ENCODE measurements around the gene OR1M1. TPM values are rescaled to one million over a fixed set of nuclear protein-coding genes. Genes with fewer than 3 reads are reported as not detected.

The OR1M1 gene
- total and polyA plus RNA-seq, 10 of the 15 experiments (the other 5 are each of a cell fraction or from before 2014, with no cell fraction given) = not detected

DNA sequence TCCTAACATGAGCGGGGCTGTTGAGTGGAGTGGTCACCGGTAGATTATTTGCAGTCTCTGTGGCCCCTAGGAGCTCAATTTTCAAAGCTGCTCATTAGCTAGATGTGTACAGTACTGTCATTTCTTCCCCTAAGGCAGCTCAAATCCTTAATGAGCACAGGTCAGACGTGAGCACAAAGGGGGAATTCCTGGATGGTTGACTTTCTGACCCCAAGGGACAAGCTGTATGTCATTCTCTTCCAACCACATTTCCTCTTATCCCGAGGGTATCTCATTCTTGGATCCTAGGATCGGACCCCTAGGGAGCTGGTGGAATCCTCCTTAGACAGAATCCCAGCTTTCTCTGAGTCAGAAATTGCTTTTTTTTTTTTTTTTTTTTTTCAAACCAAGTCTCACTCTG, 45.6 kb downstream of the OR1M1 start:
- H3K9ac ChIP-seq (ENCODE audit: control insufficient read depth, insufficient read depth, low read length) = no peak overlapping the region
- ChIA-PET POLR2A (interaction anchor here (0.6 kb wide), 1 partner anchor 511 kb away, joined by 4 read pairs; no protein-coding TSS in a partner anchor), RAD21 (ENCODE audit: unreplicated experiment) (no interaction called here), SMC1A (ENCODE audit: uncharacterized antibody, unreplicated experiment) (interaction anchor here (0.6 kb wide), 1 partner anchor 10 kb away, joined by 3 read pairs; no protein-coding TSS in a partner anchor), CTCF (interaction anchor here (0.6 kb wide), 1 partner anchor 550 kb away, joined by 3 read pairs; no protein-coding TSS in a partner anchor)
- FAIRE-seq = no peak
- no peak for DNase-seq (ENCODE audit: low read depth, low spot score)
- no peaks in the 10 kb centered on the region for H3K36me3 ChIP-seq (ENCODE audit: control insufficient read depth in 2 of 2, insufficient read depth in 2 of 2, low read length in 1 of 2)
- no peak overlapping the region for H2AFZ ChIP-seq (ENCODE audit: control insufficient read depth, low read depth, low read length)
- 23% methylated on average over 5 of the region's 5 CpGs for WGBS (ENCODE audit: insufficient coverage, insufficient replicate concordance, low lambda C conversion rate, missing lambda C conversion rate)
- no peaks in the 10 kb centered on the region for H3K27me3 ChIP-seq (replicated peaks in 1 of 2; ENCODE audit: control insufficient read depth in 2 of 2, insufficient read depth in 2 of 2, low read length in 1 of 2)
- no peak overlapping the region for H3K4me3 ChIP-seq
- H3K4me2 ChIP-seq (ENCODE audit: control insufficient read depth, insufficient read depth) = no peak overlapping the region
- TF ChIP-seq IKZF1 (conservative IDR thresholded peaks at IDR 0.05) (peak; percentile 48), CBX5 (IDR thresholded peaks at IDR 0.05; ENCODE audit: low read depth) (no peak), MTA2 (IDR thresholded peaks at IDR 0.05; ENCODE audit: low read depth) (peak; percentile 66)
- no peaks in the 10 kb centered on the region for H4K20me1 ChIP-seq (ENCODE audit: control insufficient read depth, insufficient read depth)
- ATAC-seq = no peak
- no peak overlapping the region for H3K27ac ChIP-seq (ENCODE audit: control insufficient read depth, insufficient read depth)
- BruUV-seq (replicated peaks) = no TSS peak
- H3K79me2 ChIP-seq (ENCODE audit: control insufficient read depth, insufficient read depth, low read length) = no peaks in the 10 kb centered on the region
- in situ Hi-C loops (cut with MboI) = loop anchor here (10.0 to 25.0 kb wide), 3 partner anchors 492 to 1105 kb away; partner anchors contain the start of genes S1PR2 and ZNF561
- H3K9me3 ChIP-seq (replicated peaks; ENCODE audit: control insufficient read depth, insufficient read depth, low read length) = no peaks in the 10 kb centered on the region; the same call in 2 of the 3 replicates
- H3K4me1 ChIP-seq (ENCODE audit: control insufficient read depth, insufficient read depth, low read length) = no peaks in the 10 kb centered on the region
- intact Hi-C loops (cut with micrococcal nuclease; ENCODE audit: unreplicated experiment) = loop anchor here (10.0 kb wide), 1 partner anchor 172 kb away; the partner anchor contains the start of gene ZNF699

DNA sequence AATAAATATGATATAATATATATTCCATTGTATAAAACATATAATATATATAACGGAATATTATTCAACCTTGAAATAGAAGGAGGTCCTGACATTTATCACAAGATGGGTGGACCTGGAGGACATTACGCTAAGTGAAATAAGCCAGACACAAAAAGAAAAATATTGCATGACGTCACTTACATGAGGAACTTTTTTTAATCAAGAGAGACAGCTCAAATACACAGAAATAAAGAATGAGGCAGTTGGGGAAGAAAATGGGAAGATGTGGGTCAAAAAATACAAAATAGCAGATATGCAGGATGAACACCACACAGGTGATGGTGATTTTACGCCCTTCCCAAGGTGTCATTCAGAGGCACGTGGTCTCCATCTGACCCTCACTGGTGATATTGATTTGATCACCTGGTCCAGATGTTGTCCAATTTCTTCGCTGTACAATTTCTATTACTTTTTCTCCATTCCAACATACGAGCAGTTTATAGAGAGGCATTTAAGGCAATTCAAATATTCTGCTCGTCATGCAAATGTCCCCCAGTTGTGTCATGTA, 52.8 kb downstream of the OR1M1 start:
- TF ChIP-seq ATF7 (IDR thresholded peaks at IDR 0.05; ENCODE audit: low read depth) = peak; percentile 93
- TF ChIP-seq NRF1 (conservative IDR thresholded peaks at IDR 0.05; ENCODE audit: low read depth, low read length) = no peak
- Histone ChIP-seq H3K27me3 (replicated peaks in 1 of 2; ENCODE audit: control insufficient read depth in 2 of 2, insufficient read depth in 2 of 2, low read length in 1 of 2) (no peaks in the 10 kb centered on the region), H3K79me2 (ENCODE audit: control insufficient read depth, insufficient read depth, low read length) (peaks cover 35% of the 10 kb centered on the region), H3K4me2 (ENCODE audit: control insufficient read depth, insufficient read depth) (peak overlapping the region; percentile 99), H3K36me3 (ENCODE audit: control insufficient read depth in 2 of 2, insufficient read depth in 2 of 2, low read length in 1 of 2) (no peaks in the 10 kb centered on the region; a peak in 1 of 4 replicates), H2AFZ (ENCODE audit: control insufficient read depth, low read depth, low read length) (peak overlapping the region; percentile 100), H3K27ac (ENCODE audit: control insufficient read depth, insufficient read depth) (peak overlapping the region; percentile 94; the same call in 1 of the 2 replicates), H4K20me1 (ENCODE audit: control insufficient read depth, insufficient read depth) (no peaks in the 10 kb centered on the region), H3K9me3 (replicated peaks; ENCODE audit: control insufficient read depth, insufficient read depth, low read length) (peaks cover 5% of the 10 kb centered on the region), H3K9ac (ENCODE audit: control insufficient read depth, insufficient read depth, low read length) (peak overlapping the region; percentile 99), H3K4me1 (ENCODE audit: control insufficient read depth, insufficient read depth, low read length) (no peaks in the 10 kb centered on the region), H3K4me3 (peak overlapping the region; percentile 97)
- FAIRE-seq (peak; percentile 41), ATAC-seq (peak; percentile 7), DNase-seq (ENCODE audit: low read depth, low spot score) (no peak)
- POLR2A ChIA-PET = no interaction called here
- BruUV-seq (replicated peaks) = TSS peak; percentile 79
- RAD21 ChIA-PET (ENCODE audit: unreplicated experiment) = no interaction called here
- SMC1A ChIA-PET (ENCODE audit: uncharacterized antibody, unreplicated experiment) = no interaction called here
- intact Hi-C loops (cut with micrococcal nuclease; ENCODE audit: unreplicated experiment) = loop anchor here (10.0 kb wide), 1 partner anchor 165 kb away; the partner anchor contains the start of gene ZNF699
- CTCF ChIA-PET = no interaction called here
- 33% methylated on average over 8 of the region's 8 CpGs for WGBS (ENCODE audit: insufficient coverage, insufficient replicate concordance, low lambda C conversion rate, missing lambda C conversion rate)
- in situ Hi-C loops (cut with MboI) = loop anchor here (5.0 to 25.0 kb wide), 4 partner anchors 485 to 1098 kb away; partner anchors contain the start of genes S1PR2 and ZNF561

Measured in GM12878 (cell line).